ENCODE data around the gene FLNB.

DNA sequence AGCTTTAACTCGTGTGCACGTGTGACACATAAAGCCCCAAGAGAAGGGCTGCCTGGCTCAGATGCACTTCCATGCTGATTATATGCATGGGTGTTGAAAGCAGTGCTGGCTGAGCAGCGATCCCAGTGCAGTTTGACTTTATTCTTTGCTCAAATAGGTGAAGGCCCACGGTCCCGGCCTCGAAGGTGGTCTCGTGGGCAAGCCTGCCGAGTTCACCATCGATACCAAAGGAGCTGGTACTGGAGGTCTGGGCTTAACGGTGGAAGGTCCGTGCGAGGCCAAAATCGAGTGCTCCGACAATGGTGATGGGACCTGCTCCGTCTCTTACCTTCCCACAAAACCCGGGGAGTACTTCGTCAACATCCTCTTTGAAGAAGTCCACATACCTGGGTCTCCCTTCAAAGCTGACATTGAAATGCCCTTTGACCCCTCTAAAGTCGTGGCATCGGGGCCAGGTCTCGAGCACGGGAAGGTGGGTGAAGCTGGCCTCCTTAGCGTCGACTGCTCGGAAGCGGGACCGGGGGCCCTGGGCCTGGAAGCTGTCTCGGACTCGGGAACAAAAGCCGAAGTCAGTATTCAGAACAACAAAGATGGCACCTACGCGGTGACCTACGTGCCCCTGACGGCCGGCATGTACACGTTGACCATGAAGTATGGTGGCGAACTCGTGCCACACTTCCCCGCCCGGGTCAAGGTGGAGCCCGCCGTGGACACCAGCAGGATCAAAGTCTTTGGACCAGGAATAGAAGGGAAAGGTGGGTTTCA, 114.9 kb downstream of the FLNB start:
- no peak for TF ChIP-seq CEBPB (IDR thresholded peaks at IDR 0.05; ENCODE audit: low read depth, low read length)
- TF ChIP-seq POLR2AphosphoS5 (IDR thresholded peaks at IDR 0.05; ENCODE audit: low read depth, low read length) = no peak
- TF ChIP-seq, protein P1, sequence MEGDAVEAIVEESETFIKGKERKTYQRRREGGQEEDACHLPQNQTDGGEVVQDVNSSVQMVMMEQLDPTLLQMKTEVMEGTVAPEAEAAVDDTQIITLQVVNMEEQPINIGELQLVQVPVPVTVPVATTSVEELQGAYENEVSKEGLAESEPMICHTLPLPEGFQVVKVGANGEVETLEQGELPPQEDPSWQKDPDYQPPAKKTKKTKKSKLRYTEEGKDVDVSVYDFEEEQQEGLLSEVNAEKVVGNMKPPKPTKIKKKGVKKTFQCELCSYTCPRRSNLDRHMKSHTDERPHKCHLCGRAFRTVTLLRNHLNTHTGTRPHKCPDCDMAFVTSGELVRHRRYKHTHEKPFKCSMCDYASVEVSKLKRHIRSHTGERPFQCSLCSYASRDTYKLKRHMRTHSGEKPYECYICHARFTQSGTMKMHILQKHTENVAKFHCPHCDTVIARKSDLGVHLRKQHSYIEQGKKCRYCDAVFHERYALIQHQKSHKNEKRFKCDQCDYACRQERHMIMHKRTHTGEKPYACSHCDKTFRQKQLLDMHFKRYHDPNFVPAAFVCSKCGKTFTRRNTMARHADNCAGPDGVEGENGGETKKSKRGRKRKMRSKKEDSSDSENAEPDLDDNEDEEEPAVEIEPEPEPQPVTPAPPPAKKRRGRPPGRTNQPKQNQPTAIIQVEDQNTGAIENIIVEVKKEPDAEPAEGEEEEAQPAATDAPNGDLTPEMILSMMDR (IDR thresholded peaks at IDR 0.05; ENCODE audit: control extremely low read depth in 1 of 3, insufficient read depth in 1 of 3, low read depth in 1 of 3, low read length in 3 of 3) = no peak
- no peak for TF ChIP-seq BCL11A (IDR thresholded peaks at IDR 0.05; ENCODE audit: low read depth in 2 of 2, low read length in 2 of 2)
- TF ChIP-seq EP300 (IDR thresholded peaks at IDR 0.05; ENCODE audit: borderline replicate concordance in 1 of 2, low read depth in 2 of 2, low read length in 2 of 2) = no peak
- no peak for TF ChIP-seq RXRA (IDR thresholded peaks at IDR 0.05; ENCODE audit: insufficient read depth, low read depth, low read length)
- TF ChIP-seq RAD21 (IDR thresholded peaks at IDR 0.05 in 1 of 2, conservative IDR thresholded peaks at IDR 0.05 in 1 of 2; ENCODE audit: low read depth in 2 of 2, low read length in 2 of 2) = no peak
- no peak for TF ChIP-seq KDM1A (IDR thresholded peaks at IDR 0.05; ENCODE audit: borderline replicate concordance, low read length)
